Breast epithelium (tissue), 4 donors: ENCODE data around the gene C19orf53. TPM values are rescaled to one million over a fixed set of nuclear protein-coding genes. Genes with fewer than 3 reads are reported as not detected.
"Not testable (repeated sequence)": the region's sequence is repeated elsewhere in the genome, so short reads cannot be mapped to it uniquely, and the experiment has no call there.

Experiments
- DNase-seq, 2 donors: peaks; one replicate each; pipeline ENCODE4 v3.0.0-alpha.2; 2019; ENCODE audit warnings: low spot score in 2 of 2
- H3K27ac ChIP-seq, 2 donors: fragments of 200-600 bp; sonication (generic) in 1 of 2; one replicate each; pipeline ENCODE4 v1.5.1; 2016 to 2019; ENCODE audit warnings: mild to moderate bottlenecking in 1 of 2
- H3K27me3 ChIP-seq, 2 donors: fragments of 200-600 bp; sonication (generic) in 1 of 2; one replicate each; pipeline versions ENCODE4 v1.5.1 to v1.6.0; 2017 to 2019; ENCODE audit warnings: control low read depth in 1 of 2, mild to moderate bottlenecking in 1 of 2
- H3K36me3 ChIP-seq: fragments of 200-600 bp; one replicate; pipeline ENCODE4 v1.5.1; 2019
- H3K4me1 ChIP-seq, 2 donors: fragments of 200-600 bp; sonication (generic); one replicate each; pipeline ENCODE4 v1.5.1; 2016 to 2019; ENCODE audit warnings: control low read depth in 1 of 2
- H3K4me3 ChIP-seq, 3 donors: fragments of 200-600 bp; sonication (generic); 1 replicate in 2 of 3; 2 replicates in 1 of 3; pipeline ENCODE4 v1.5.1; 2016 to 2019; ENCODE audit warnings: mild to moderate bottlenecking in 3 of 3, moderate library complexity in 2 of 3
- H3K9me3 ChIP-seq, 2 donors: fragments of 200-600 bp; sonication (generic) in 1 of 2; one replicate each; pipeline ENCODE4 v1.5.1; 2016 to 2019; ENCODE audit warnings: control low read depth in 1 of 2
- POLR2A ChIP-seq: fragments of 450-650 bp; IDR thresholded peaks from one replicate; pipeline ENCODE4 v1.6.1; 2016; ENCODE audit warnings: antibody characterized with exemption, mild to moderate bottlenecking, moderate library complexity
- POLR2AphosphoS5 ChIP-seq, 3 donors: sonication (generic); formaldehyde crosslinking; IDR thresholded peaks; one replicate each; pipeline ENCODE4 v1.6.1; 2017; ENCODE audit warnings: antibody characterized with exemption in 3 of 3
- intact Hi-C: fragments of 100-400 bp; cut with DNase I; formaldehyde crosslinking; loops from one replicate; pipeline ENCODE4 v1.15.1; 2023; ENCODE audit warnings: low total_unique reads
- total RNA-seq, 3 donors: library from RNA; depleted of rRNA; stranded (reverse); fragments of >200 nt; gene quantifications; one replicate each; pipeline ENCODE4 v1.1.0, GENCODE V29; 2016
- TF ChIP-seq, protein P1 (sequence below), 3 donors: fragments of 450-650 bp; IDR thresholded peaks; one replicate each; pipeline ENCODE4 v1.5.1; 2016 to 2017; ENCODE audit warnings: antibody characterized with exemption in 3 of 3, mild to moderate bottlenecking in 3 of 3, moderate library complexity in 3 of 3

C19orf53 gene
- total RNA-seq, 3 donors from 2014 or later: 134 to 175 (median 137) TPM

DNA sequence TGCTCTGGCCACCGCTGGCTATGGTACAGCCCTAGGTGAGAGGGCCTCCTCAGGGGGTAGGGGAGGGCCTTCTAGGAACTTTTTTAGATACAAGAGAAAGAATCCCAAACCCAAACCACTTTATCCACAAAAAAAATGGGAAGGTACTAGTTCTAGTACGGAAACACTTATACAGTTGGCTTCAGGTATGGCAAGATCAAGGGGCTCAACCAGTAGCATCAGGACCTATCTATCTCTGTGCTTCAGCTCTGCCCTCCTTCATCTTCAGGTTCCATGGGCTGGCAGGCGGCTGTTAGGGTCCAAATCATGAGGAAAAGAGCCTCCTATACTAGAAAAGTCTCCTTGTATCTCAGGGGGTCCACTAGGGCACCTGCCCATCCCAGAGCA is 8.2 kb upstream of the C19orf53 start:
- DNase-seq: no peak
- Histone ChIP-seq H3K27ac (peak overlapping the region; percentile 74 to 80), H3K27me3 (no peaks in the 10 kb centered on the region), H3K36me3 (peaks cover 8% of the 10 kb centered on the region), H3K4me3 (peak overlapping the region in 1 of 3 donors; percentile 78), H3K9me3 (no peaks in the 10 kb centered on the region), H3K4me1 (peaks cover 0 to 9% of the 10 kb centered on the region in 2 donors)
- no peak for TF ChIP-seq POLR2A
- TF ChIP-seq, protein P1, sequence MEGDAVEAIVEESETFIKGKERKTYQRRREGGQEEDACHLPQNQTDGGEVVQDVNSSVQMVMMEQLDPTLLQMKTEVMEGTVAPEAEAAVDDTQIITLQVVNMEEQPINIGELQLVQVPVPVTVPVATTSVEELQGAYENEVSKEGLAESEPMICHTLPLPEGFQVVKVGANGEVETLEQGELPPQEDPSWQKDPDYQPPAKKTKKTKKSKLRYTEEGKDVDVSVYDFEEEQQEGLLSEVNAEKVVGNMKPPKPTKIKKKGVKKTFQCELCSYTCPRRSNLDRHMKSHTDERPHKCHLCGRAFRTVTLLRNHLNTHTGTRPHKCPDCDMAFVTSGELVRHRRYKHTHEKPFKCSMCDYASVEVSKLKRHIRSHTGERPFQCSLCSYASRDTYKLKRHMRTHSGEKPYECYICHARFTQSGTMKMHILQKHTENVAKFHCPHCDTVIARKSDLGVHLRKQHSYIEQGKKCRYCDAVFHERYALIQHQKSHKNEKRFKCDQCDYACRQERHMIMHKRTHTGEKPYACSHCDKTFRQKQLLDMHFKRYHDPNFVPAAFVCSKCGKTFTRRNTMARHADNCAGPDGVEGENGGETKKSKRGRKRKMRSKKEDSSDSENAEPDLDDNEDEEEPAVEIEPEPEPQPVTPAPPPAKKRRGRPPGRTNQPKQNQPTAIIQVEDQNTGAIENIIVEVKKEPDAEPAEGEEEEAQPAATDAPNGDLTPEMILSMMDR (IDR thresholded peaks at IDR 0.05): no peak
- TF ChIP-seq POLR2AphosphoS5 (IDR thresholded peaks at IDR 0.05): no peak
- intact Hi-C loops: no loop called here

DNA sequence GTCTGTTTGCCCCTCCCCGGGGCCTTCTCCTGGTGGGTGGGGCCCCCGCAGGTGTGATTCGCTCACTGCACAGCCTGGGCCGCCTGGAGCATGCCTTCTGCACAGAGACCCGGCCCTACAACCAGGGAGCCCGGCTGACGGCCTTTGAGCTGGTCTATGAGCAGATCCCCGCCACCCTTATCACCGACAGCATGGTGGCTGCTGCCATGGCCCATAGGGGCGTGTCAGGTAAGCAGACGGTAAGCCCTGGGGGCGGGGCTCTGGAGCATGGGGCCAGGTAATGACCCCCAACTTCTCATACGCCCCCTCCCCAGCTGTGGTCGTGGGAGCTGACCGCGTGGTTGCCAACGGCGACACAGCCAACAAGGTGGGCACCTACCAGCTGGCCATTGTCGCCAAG is 5.7 kb upstream of the C19orf53 start:
- H3K36me3 ChIP-seq: no peaks in the 10 kb centered on the region
- H3K27ac ChIP-seq: no peak overlapping the region
- TF ChIP-seq, protein P1 (IDR thresholded peaks at IDR 0.05): no peak
- TF ChIP-seq POLR2A (no peak), POLR2AphosphoS5 (IDR thresholded peaks at IDR 0.05) (no peak)
- DNase-seq: no peak
- no peak overlapping the region for H3K4me3 ChIP-seq
- no peaks in the 10 kb centered on the region for H3K9me3 ChIP-seq
- no peaks in the 10 kb centered on the region for H3K27me3 ChIP-seq
- intact Hi-C loops: no loop called here
- peaks cover 0 to 9% of the 10 kb centered on the region in 2 donors for H3K4me1 ChIP-seq

DNA sequence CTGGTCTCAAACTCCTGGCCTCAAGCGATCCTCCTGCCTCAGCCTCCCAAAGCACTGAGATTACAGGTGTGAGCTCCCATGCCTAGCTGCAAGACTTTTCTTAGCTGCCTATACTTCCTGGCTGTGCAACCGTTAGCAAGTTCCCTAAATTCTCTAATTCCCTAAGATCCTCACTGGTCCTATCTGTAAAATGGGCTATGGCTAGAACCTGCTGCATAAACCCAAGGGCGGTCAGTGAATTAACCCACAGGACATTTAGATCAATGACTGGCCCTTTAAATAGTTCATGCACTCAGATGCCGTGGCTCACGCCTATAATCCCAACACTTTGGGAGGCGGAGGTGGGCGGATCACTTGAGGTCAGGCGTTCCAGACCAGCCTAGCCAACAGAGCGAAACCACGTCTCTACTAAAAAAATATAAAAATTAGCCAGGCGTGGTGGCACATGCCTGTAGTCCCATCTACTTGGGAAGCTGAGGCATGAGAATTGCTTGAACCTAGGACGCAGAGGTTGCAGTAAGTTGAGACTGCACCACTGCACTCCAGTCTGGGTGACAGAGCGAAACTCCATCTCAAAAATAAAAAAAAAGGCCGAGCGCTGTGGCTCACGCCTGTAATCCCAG is 4.1 kb upstream of the C19orf53 start:
- Histone ChIP-seq H3K36me3 (no peaks in the 10 kb centered on the region), H3K4me1 (peaks cover 2 to 9% of the 10 kb centered on the region in 2 donors), H3K27ac (no peak overlapping the region), H3K4me3 (no peak overlapping the region), H3K27me3 (no peaks in the 10 kb centered on the region), H3K9me3 (no peaks in the 10 kb centered on the region)
- no peak for DNase-seq
- intact Hi-C loops: no loop called here
- TF ChIP-seq, protein P1 (IDR thresholded peaks at IDR 0.05): no peak
- TF ChIP-seq POLR2AphosphoS5 (IDR thresholded peaks at IDR 0.05) (no peak), POLR2A (no peak)

DNA sequence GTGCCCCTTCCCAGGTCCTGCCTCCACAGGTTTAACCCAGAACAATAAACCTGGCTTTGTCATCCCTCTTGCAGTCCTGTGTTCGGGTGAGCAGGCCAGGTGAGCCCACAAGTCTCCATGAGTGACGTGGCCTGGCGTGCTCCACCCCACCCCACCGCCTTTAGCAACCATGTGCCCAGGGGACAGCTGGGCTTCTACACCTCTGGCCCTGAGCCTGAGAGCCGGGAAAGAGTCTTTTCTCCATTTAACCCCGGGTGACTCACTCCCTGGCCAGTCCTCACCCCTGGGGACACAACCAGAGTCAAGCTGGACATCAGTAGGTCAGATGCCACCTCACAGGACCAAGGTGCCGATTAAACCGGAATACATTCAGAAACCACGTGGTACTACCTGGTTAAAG is 4.1 kb downstream of the C19orf53 start:
- no peak for TF ChIP-seq POLR2A
- no peak for TF ChIP-seq POLR2AphosphoS5 (IDR thresholded peaks at IDR 0.05)
- TF ChIP-seq, protein P1 (IDR thresholded peaks at IDR 0.05): no peak
- no peaks in the 10 kb centered on the region for H3K27me3 ChIP-seq
- H3K9me3 ChIP-seq: no peaks in the 10 kb centered on the region
- no peak for DNase-seq
- intact Hi-C loops: no loop called here
- H3K4me3 ChIP-seq: no peak overlapping the region
- no peaks in the 10 kb centered on the region for H3K36me3 ChIP-seq
- peak overlapping the region in 1 of 2 donors; percentile 32 for H3K27ac ChIP-seq
- peaks cover 0 to 4% of the 10 kb centered on the region in 2 donors for H3K4me1 ChIP-seq

DNA sequence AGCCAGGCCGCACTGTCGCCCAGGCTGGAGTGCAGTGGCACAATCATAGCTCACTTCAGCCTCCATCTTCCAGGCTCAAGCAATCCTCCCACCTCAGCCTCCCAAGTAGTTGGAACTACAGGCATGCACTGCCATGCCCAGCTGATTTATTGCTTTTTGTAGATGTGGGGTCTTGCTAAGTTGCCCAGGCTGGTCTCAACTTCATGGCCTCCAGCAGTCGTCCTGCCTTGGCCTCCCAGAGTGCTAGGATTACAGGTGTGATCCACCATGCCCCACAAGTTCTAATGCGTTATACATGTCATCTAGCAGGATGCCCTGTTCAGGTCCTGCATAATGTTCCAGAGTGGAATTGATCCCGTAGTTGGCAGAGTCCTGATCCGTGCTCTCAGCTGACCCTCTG is 4.6 kb downstream of the C19orf53 start:
- Histone ChIP-seq H3K4me3 (no peak overlapping the region), H3K4me1 (peaks cover 0 to 4% of the 10 kb centered on the region in 2 donors), H3K27ac (peak overlapping the region in 1 of 2 donors; percentile 32), H3K27me3 (no peaks in the 10 kb centered on the region), H3K9me3 (no peaks in the 10 kb centered on the region), H3K36me3 (no peaks in the 10 kb centered on the region)
- TF ChIP-seq POLR2A (no peak), POLR2AphosphoS5 (IDR thresholded peaks at IDR 0.05) (no peak)
- TF ChIP-seq, protein P1 (IDR thresholded peaks at IDR 0.05): no peak
- no peak for DNase-seq
- intact Hi-C loops: no loop called here

DNA sequence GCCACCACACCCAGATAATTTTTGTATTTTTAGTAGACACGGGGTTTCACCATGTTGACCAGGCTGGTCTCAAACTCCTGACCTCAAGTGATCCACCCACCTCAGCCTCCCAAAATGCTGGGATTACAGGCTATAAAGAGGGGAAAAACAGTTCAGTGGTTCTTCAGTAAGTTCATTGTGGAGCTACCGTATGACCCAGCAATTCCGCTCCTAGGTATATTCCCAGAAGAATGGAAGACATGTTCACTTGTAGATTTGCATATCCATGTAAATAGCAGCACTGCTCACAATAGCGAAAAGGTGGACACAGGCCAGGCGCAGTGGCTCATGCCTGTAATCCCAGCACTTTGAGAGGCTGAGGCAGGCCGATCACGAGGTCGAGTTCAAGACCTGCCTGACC is 5.5 kb downstream of the C19orf53 start:
- H3K9me3 ChIP-seq, DNase-seq, intact Hi-C loops, H3K4me1 ChIP-seq, H3K36me3 ChIP-seq, H3K4me3 ChIP-seq, H3K27ac ChIP-seq, H3K27me3 ChIP-seq: not testable (repeated sequence)
